ACHN (cell line): ENCODE measurements around the gene IGF2BP2.
A peak's percentile ranks its signal among the peaks of the same experiment; 100 is the strongest.
"Not testable (repeated sequence)": the region's sequence is repeated elsewhere in the genome, so short reads cannot be mapped to it uniquely, and the experiment has no call there.

Source experiments
- DNase-seq: peaks from one replicate; pipeline ENCODE4 v3.0.0-alpha.2; 2015
- in situ Hi-C: cut with HindIII; loops from 2 replicates; pipeline ENCODE4 v1.10.0; 2017; ENCODE audit warnings: low sequenced_read_pairs, low pct_ligation_motif_present, low pct_unique_long_range_greater_than_20kb

Gene IGF2BP2

DNA sequence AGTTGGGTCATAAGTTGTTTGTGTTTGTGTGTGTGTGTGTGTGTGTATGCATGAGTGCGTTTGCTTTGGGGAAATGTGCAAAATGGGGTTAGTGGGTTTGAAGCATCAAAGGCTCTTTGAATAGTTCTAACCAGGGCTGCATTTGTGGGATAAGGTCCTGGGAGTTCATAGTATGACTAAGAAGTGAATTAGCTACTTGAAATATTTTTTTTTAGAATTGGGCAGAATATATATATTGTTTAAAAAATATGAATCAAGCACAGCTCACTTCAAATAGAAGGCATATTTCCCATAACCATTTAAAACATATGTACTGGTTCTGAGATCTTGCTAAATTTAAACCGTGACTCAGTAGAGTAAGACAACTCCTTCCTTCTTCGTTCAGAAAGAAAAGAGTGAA is 43.1 kb downstream of the IGF2BP2 start:
- in situ Hi-C loops, result no loop called here
- no peak for DNase-seq

DNA sequence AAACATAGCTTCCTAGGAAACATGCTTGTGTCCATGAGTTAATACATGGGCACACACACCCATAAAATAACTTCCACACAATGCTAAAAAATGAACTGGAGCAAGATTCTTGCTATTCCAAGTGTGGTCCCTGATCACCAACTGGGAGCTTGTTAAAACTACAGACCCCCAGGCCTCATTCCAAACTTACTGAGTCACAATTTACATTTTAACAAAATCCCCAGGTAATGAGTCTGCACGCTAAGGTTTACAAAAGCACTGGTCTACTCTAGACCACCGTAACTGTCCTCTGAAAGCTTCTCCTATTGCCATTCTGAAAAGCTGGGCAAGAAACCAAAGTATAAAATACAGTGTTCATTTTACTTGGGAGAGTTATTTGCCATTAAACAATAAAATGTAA is 45.4 kb downstream of the IGF2BP2 start:
- no peak for DNase-seq
- in situ Hi-C loops, result no loop called here

DNA sequence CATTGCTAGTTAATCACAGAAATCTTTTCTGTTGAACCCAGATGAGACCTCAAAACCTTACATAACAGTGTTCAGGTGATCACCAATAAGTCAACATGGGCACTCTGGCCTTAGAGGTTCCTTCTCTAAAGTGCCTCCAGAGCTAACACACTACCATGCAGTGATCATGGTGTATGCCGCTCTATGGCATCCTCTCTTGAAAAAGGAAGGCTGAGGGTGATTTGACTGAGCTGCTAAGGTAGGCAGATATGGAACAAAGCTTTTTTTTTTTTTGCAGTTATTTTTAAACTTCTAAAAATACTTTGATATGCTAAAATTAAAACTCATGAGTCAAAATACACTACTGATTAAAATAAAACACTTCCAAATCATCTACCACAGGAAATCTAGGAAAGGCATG is 46.0 kb downstream of the IGF2BP2 start:
- in situ Hi-C loops, result no loop called here
- no peak for DNase-seq

GRCh38 chr3:185778094-185778493 is 46.7 kb downstream of the IGF2BP2 start:
- in situ Hi-C loops, result no loop called here
- no peak for DNase-seq

DNA sequence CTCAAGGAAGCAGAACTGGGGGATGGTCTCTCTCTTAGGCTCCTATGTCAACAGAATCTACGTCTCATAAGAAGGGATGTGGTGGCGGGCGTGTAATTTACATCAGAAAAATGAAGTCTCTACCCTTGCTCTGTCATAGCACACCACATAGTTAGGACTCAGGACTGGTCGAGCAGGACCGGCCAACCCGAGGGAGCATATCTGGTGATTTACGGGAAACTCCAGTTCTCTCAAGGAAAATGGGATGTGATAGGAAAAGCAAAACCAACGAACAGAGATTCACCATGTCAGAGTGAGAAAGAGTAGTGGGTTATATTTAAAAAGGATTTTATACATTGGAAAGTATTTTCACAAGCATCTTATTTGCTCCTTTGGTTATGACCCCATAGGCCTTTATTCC is 54.7 kb downstream of the IGF2BP2 start:
- in situ Hi-C loops, result no loop called here
- no peak for DNase-seq

DNA sequence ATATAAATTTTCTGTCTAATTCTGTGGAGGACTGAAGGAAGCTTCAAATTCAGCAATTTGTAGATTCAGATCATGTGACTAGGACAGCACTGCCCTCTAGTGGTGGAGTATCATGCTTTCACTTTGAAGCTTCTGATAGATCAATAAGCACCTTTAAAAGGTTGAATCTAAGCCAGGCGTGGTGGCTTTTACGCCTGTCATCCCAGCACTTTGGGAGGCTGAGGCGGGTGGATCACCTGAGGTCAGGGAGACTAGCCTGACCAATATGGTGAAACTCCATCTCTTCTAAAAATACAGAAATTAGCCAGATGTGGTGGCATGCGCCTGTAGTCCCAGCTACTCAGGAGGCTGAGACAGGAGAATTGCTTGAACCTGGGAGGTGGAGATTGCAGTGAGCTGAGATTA is 56.3 kb downstream of the IGF2BP2 start:
- in situ Hi-C loops, result not testable (repeated sequence)
- DNase-seq, result peak; percentile 56

DNA sequence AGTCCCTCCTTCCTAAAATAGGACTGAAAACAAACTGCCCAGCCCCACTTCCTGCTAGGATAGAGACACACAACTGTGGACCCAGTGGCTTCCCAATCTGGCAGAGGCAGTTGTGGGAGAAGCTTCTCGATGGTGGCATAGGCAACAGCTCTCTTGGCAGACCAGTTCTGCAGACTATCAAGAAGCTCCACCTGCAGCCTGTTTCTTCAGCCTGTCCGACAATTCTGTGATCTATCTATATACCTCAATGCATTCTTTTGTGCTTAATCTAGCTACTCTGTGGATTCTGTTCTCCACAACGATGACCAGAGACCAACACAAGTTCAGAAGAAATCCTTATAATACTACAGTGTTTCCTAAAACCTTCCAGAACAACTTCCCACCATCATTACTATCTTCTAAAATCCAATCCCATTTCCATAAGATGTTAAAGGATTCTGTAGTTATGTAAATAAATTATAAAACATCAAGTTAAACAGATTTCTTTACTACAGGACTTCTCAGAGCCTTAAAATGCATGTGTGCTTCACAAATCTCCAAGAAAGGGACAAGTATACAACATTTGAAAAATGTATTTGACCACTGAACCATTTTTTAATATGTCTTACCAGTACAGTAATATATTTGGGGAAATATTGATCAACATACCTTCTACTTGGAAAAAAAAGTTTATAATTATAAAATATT is 57.7 kb downstream of the IGF2BP2 start:
- no peak for DNase-seq
- in situ Hi-C loops, result no loop called here

DNA sequence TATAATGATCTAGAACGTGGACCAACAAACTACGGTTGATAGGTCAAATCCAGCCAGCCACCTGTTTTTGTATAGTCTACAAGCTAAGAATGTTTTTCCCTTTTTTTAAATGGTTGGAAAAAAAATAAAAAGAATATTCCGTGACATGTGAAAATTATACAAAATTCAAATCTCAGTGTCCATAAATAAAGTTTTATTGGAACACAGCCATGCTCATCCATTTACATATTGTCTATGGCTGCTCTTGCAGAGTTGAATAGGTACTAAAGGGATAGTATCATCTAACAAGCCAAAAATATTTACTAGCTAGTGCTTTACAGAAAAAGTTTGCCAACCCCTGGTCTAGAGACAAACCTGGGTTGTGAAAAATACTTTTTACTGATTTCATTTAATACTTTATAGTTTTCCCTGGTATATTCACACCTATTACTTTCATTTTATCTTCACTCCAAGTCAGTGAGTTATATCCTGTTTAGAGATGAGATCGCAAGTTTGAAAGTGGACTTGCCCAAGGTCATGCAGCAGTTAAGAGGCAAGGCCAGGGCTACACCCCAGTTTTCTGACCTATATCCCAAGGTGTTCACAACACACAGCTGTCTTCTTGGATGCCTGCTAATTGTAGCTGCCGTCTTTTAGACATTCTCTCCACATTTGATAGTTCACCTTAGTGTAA is 58.4 kb downstream of the IGF2BP2 start:
- no peak for DNase-seq
- in situ Hi-C loops, result no loop called here

GRCh38 chr3:185764980-185765370 is 59.9 kb downstream of the IGF2BP2 start:
- in situ Hi-C loops, result no loop called here
- no peak for DNase-seq

GRCh38 chr3:185764163-185764979 is 60.5 kb downstream of the IGF2BP2 start:
- in situ Hi-C loops, result no loop called here
- no peak for DNase-seq

GRCh38 chr3:185763347-185764005 is 61.4 kb downstream of the IGF2BP2 start:
- DNase-seq, result no peak
- in situ Hi-C loops, result no loop called here

- in situ Hi-C loops, result no loop called here
- no peak for DNase-seq
These were observed 64.3 kb downstream of the IGF2BP2 start for GRCh38 chr3:185760550-185760949.

GRCh38 chr3:185760088-185760487 is 64.8 kb downstream of the IGF2BP2 start:
- DNase-seq, result no peak
- in situ Hi-C loops, result no loop called here

GRCh38 chr3:185759512-185759911 is 65.3 kb downstream of the IGF2BP2 start:
- DNase-seq, result no peak
- in situ Hi-C loops, result no loop called here

- DNase-seq, result no peak
- in situ Hi-C loops, result no loop called here
These were observed 65.9 kb downstream of the IGF2BP2 start for GRCh38 chr3:185758912-185759311.

DNA sequence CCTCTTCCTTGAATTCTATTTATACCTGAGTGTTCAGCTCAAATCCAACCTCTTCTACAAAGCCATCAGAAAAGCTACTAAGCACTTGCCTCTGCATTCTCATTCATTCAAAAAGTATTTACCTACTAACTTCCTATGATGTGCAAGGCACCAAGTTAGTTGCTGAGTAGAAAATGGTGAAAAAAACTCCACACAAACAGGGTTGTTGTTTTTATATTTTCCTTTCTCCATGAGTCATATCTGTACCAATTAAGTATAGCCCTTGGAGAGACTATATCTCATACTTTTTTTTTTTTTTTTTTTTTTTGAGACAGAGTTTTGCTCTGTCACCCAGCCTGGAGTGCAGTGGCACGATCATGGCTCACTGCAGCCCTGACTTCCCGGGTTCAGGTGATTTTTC is 67.7 kb downstream of the IGF2BP2 start:
- in situ Hi-C loops, result no loop called here
- DNase-seq, result no peak

GRCh38 chr3:185756477-185756876 is 68.4 kb downstream of the IGF2BP2 start:
- no peak for DNase-seq
- in situ Hi-C loops, result no loop called here

DNA sequence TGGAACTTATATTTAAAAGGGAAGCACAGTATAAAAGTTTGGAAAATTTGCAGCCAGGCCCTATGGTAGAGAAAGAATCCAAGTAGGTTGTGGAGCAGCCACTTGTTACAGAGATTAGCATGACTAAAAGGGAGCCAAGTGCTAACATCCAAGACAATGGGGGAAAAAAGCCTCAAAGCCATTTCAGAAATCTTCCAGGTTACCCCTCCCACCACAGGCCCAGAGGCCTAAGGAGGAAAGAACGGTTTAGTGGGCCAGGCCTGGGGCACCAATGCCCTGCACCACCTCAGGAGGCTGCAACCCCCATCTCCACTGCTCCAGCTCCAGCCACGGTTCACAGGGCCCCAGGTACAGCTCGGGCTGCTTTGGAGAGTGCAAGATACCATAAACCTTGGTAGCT is 69.9 kb downstream of the IGF2BP2 start:
- no peak for DNase-seq
- in situ Hi-C loops, result no loop called here

DNA sequence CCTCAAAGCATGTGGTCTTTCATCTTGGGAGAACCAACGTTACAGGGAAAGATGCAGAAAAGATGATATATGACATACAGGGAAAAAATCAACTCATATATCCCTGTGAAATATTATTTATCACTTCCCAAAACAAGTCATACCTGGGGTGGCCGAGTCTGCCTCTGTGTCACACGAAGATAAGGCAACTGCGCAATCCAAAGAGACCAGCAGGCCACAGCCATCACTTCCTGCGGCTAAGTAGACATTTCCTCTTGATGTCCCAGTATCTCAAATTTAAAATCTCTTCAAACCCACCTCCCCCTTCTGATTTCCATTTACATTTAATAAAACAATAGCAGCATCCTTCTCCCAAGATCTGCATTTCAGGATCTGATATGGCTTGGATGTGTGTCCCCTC is 71.5 kb downstream of the IGF2BP2 start:
- in situ Hi-C loops, result no loop called here
- DNase-seq, result no peak
